Neuronal stem cell (in vitro differentiated cells): ENCODE data around the gene AQP7.
A peak's percentile ranks its signal among the peaks of the same experiment; 100 is the strongest.

Experiments used
- DNase-seq: peaks from one replicate; pipeline ENCODE4 v3.0.0-alpha.2; 2013; ENCODE audit warnings: low spot score
- H2AFZ ChIP-seq: one replicate; pipeline ENCODE4 v1.6.1; 2013; ENCODE audit warnings: mild to moderate bottlenecking, low read length, inconsistent platforms
- H2AK5ac ChIP-seq: 2 replicates; pipeline ENCODE4 v1.6.1; 2013; ENCODE audit warnings: low read depth, mild to moderate bottlenecking, inconsistent platforms, low read length, moderate library complexity, mixed read lengths
- H2BK120ac ChIP-seq: 2 replicates; pipeline ENCODE4 v1.6.1; 2013; ENCODE audit warnings: low read depth, mild to moderate bottlenecking, inconsistent platforms, low read length, moderate library complexity, mixed read lengths
- H2BK12ac ChIP-seq: one replicate; pipeline ENCODE4 v1.6.1; 2013; ENCODE audit warnings: low read length, inconsistent platforms
- H2BK15ac ChIP-seq: 2 replicates; pipeline ENCODE4 v1.6.1; 2013; ENCODE audit warnings: mild to moderate bottlenecking, low read length, inconsistent platforms, mixed read lengths
- H2BK5ac ChIP-seq: one replicate; pipeline ENCODE4 v1.6.1; 2013; ENCODE audit warnings: inconsistent platforms, mild to moderate bottlenecking, low read length, moderate library complexity
- H3K14ac ChIP-seq: one replicate; pipeline ENCODE4 v1.6.1; 2013; ENCODE audit warnings: low read length, inconsistent platforms
- H3K18ac ChIP-seq: 2 replicates; pipeline ENCODE4 v1.6.1; 2013; ENCODE audit warnings: low read length, inconsistent platforms
- H3K23ac ChIP-seq: 2 replicates; pipeline ENCODE4 v1.6.1; 2013; ENCODE audit warnings: low read depth, mild to moderate bottlenecking, mixed read lengths, low read length, inconsistent platforms; ENCODE audit not compliant: poor library complexity
- H3K27ac ChIP-seq: replicated peaks from 3 replicates; pipeline ENCODE4 v1.5.1; 2013; ENCODE audit warnings: low read length, inconsistent platforms
- H3K27me3 ChIP-seq, 3 experiments: 2 replicates each; pipeline ENCODE4 v1.6.1; 2013; ENCODE audit warnings: low read length in 3 of 3, mild to moderate bottlenecking in 2 of 3, inconsistent platforms in 1 of 3, low read depth in 1 of 3, mixed read lengths in 1 of 3, moderate library complexity in 1 of 3; ENCODE audit not compliant: control insufficient read depth in 3 of 3, insufficient read depth in 3 of 3
- H3K36me3 ChIP-seq, 2 donors: replicated peaks in 1 of 2; 2 replicates each; pipeline ENCODE4 v1.6.1; 2013; ENCODE audit warnings: low read length in 2 of 2; ENCODE audit not compliant: control insufficient read depth in 2 of 2, insufficient read depth in 2 of 2
- H3K4ac ChIP-seq: 2 replicates; pipeline ENCODE4 v1.6.1; 2013; ENCODE audit warnings: inconsistent platforms, mild to moderate bottlenecking, low read length, moderate library complexity
- H3K4me1 ChIP-seq, 2 donors: 1 replicate in 1 of 2; 2 replicates in 1 of 2; pipeline ENCODE4 v1.6.1; 2013; ENCODE audit warnings: low read length in 2 of 2, low read depth in 1 of 2; ENCODE audit not compliant: control insufficient read depth in 2 of 2, insufficient read depth in 1 of 2
- H3K4me2 ChIP-seq: one replicate; pipeline ENCODE4 v1.6.1; 2013; ENCODE audit warnings: mild to moderate bottlenecking, low read length, inconsistent platforms; ENCODE audit not compliant: insufficient read depth, poor library complexity, severe bottlenecking
- H3K4me3 ChIP-seq, 2 donors: 2 replicates each; pipeline ENCODE4 v1.5.1; 2013; ENCODE audit warnings: low read length in 2 of 2, mild to moderate bottlenecking in 2 of 2, inconsistent platforms in 1 of 2, moderate library complexity in 1 of 2
- H3K79me1 ChIP-seq: one replicate; pipeline ENCODE4 v1.6.1; 2013; ENCODE audit warnings: low read depth, mild to moderate bottlenecking, inconsistent platforms, low read length, moderate library complexity
- H3K9ac ChIP-seq: one replicate; pipeline ENCODE4 v1.6.1; 2013; ENCODE audit warnings: mild to moderate bottlenecking, low read depth, low read length, inconsistent platforms; ENCODE audit not compliant: poor library complexity
- H3K9me3 ChIP-seq, 2 donors: replicated peaks in 1 of 2; 2 replicates each; pipeline versions ENCODE3 to v1.6.1; 2013; ENCODE audit warnings: low read length in 2 of 2, mild to moderate bottlenecking in 2 of 2, inconsistent platforms in 1 of 2, low read depth in 1 of 2, mixed read lengths in 1 of 2, moderate library complexity in 1 of 2; ENCODE audit not compliant: control insufficient read depth in 2 of 2, insufficient read depth in 1 of 2
- H4K8ac ChIP-seq: one replicate; pipeline ENCODE4 v1.6.1; 2013; ENCODE audit warnings: low read depth, mild to moderate bottlenecking, inconsistent platforms, low read length, moderate library complexity
- H4K91ac ChIP-seq: one replicate; pipeline ENCODE4 v1.6.1; 2013; ENCODE audit warnings: low read length, low read depth, mild to moderate bottlenecking, inconsistent platforms; ENCODE audit not compliant: poor library complexity
- WGBS, 2 donors: extraction: QIAGEN DNeasy Blood & Tissue Kit; methylation state at CpG; one replicate each; pipeline ENCODE4 v1.1.7; 2013; ENCODE audit warnings: missing lambda C conversion rate in 2 of 2, mixed read lengths in 1 of 2; ENCODE audit not compliant: insufficient read length in 2 of 2, insufficient replicate concordance in 1 of 2; ENCODE audit errors: extremely low coverage in 2 of 2; 5-methylcytosine and 5-hydroxymethylcytosine counted together

Gene AQP7

GRCh38 chr9:33433871-33434270 is 31.5 kb upstream of the AQP7 start:
- Histone ChIP-seq H3K14ac (no peak overlapping the region), H3K79me1 (no peaks in the 10 kb centered on the region), H2BK12ac (no peak overlapping the region), H3K23ac (no peak overlapping the region), H3K4ac (no peak overlapping the region), H3K4me1 (peaks cover 0 to 4% of the 10 kb centered on the region in 2 donors), H3K27ac (no peak overlapping the region), H3K9me3 (no peaks in the 10 kb centered on the region), H2BK15ac (no peak overlapping the region), H3K9ac (no peak overlapping the region), H2BK120ac (no peak overlapping the region), H3K4me3 (peak overlapping the region in 1 of 2 donors; percentile 42), H2AFZ (no peak overlapping the region), H3K27me3 (peaks cover 0 to 23% (median 0%) of the 10 kb centered on the region in 3 experiments), H4K91ac (no peak overlapping the region), H3K18ac (no peak overlapping the region), H3K4me2 (no peak overlapping the region), H2BK5ac (no peak overlapping the region), H4K8ac (no peak overlapping the region), H3K36me3 (no peaks in the 10 kb centered on the region), H2AK5ac (no peak overlapping the region)
- DNase-seq = no peak
- no CpG with 5 or more reads among the region's 8 CpGs for WGBS, 2 donors

- H3K4me3 ChIP-seq = no peak overlapping the region
- WGBS, 2 donors = no CpG with 5 or more reads among the region's 2 CpGs
- H3K9ac ChIP-seq = no peak overlapping the region
- no peaks in the 10 kb centered on the region for H3K9me3 ChIP-seq
- H2BK5ac ChIP-seq = no peak overlapping the region
- H4K91ac ChIP-seq = no peak overlapping the region
- no peak overlapping the region for H3K18ac ChIP-seq
- H2BK15ac ChIP-seq = no peak overlapping the region
- H3K4me2 ChIP-seq = no peak overlapping the region
- H4K8ac ChIP-seq = no peak overlapping the region
- peaks cover 0 to under 1% of the 10 kb centered on the region in 2 donors for H3K4me1 ChIP-seq
- no peak overlapping the region for H3K27ac ChIP-seq
- H3K23ac ChIP-seq = no peak overlapping the region
- H3K14ac ChIP-seq = no peak overlapping the region
- H2AK5ac ChIP-seq = no peak overlapping the region
- no peak overlapping the region for H3K4ac ChIP-seq
- H3K79me1 ChIP-seq = no peaks in the 10 kb centered on the region
- H3K27me3 ChIP-seq = peaks cover 0 to 20% (median 0%) of the 10 kb centered on the region in 3 experiments
- H3K36me3 ChIP-seq = no peaks in the 10 kb centered on the region
- H2BK120ac ChIP-seq = no peak overlapping the region
- no peak for DNase-seq
- H2BK12ac ChIP-seq = no peak overlapping the region
- H2AFZ ChIP-seq = no peak overlapping the region
Measured at GRCh38 chr9:33431420-33431819, 29.1 kb upstream of the AQP7 start.

- Histone ChIP-seq H3K4me3 (no peak overlapping the region), H3K27ac (no peak overlapping the region), H3K4me1 (no peaks in the 10 kb centered on the region), H4K91ac (no peak overlapping the region), H3K9ac (no peak overlapping the region), H2BK12ac (no peak overlapping the region), H3K4ac (no peak overlapping the region), H3K4me2 (no peak overlapping the region), H3K23ac (no peak overlapping the region), H3K9me3 (no peaks in the 10 kb centered on the region), H3K36me3 (no peaks in the 10 kb centered on the region), H2BK120ac (no peak overlapping the region), H3K14ac (no peak overlapping the region), H3K79me1 (no peaks in the 10 kb centered on the region), H2AK5ac (no peak overlapping the region), H2BK15ac (no peak overlapping the region), H4K8ac (no peak overlapping the region), H3K18ac (peak overlapping the region; percentile 16), H2AFZ (no peak overlapping the region), H2BK5ac (no peak overlapping the region), H3K27me3 (peaks cover 0 to 16% (median 0%) of the 10 kb centered on the region in 3 experiments)
- no peak for DNase-seq
- WGBS, 2 donors = no CpG with 5 or more reads among the region's 1 CpG
Measured at GRCh38 chr9:33430942-33431341, 28.6 kb upstream of the AQP7 start.

GRCh38 chr9:33429256-33429985 is 27.1 kb upstream of the AQP7 start:
- no peak overlapping the region for H3K4ac ChIP-seq
- no peak overlapping the region for H3K14ac ChIP-seq
- H3K36me3 ChIP-seq = no peaks in the 10 kb centered on the region
- H3K18ac ChIP-seq = no peak overlapping the region
- H3K4me1 ChIP-seq = no peaks in the 10 kb centered on the region
- H3K23ac ChIP-seq = no peak overlapping the region
- H3K27me3 ChIP-seq = peaks cover 0 to 7% (median 0%) of the 10 kb centered on the region in 3 experiments
- no peak overlapping the region for H2AFZ ChIP-seq
- H3K9me3 ChIP-seq = no peaks in the 10 kb centered on the region
- no peak overlapping the region for H2AK5ac ChIP-seq
- no peak for DNase-seq
- H4K8ac ChIP-seq = no peak overlapping the region
- H3K4me3 ChIP-seq = no peak overlapping the region
- no peak overlapping the region for H3K27ac ChIP-seq
- H3K79me1 ChIP-seq = no peaks in the 10 kb centered on the region
- no peak overlapping the region for H2BK5ac ChIP-seq
- H2BK120ac ChIP-seq = no peak overlapping the region
- WGBS, 2 donors = no CpG with 5 or more reads among the region's 3 CpGs
- H2BK15ac ChIP-seq = no peak overlapping the region
- H4K91ac ChIP-seq = no peak overlapping the region
- no peak overlapping the region for H3K4me2 ChIP-seq
- no peak overlapping the region for H2BK12ac ChIP-seq
- H3K9ac ChIP-seq = no peak overlapping the region
